GM21423 (cell line): ENCODE results near the gene PTPN18.

Experiments used
- ATAC-seq: cut with Tn5 transposase; IDR thresholded peaks from one replicate; pipeline ENCODE4 v1.9.1; 2021; ENCODE audit warnings: mild to moderate bottlenecking, moderate library complexity; ENCODE audit not compliant: unreplicated experiment

The PTPN18 gene

GRCh38 chr2:130363479-130363878 is 7.6 kb downstream of the PTPN18 start:
- ATAC-seq = no peak

DNA sequence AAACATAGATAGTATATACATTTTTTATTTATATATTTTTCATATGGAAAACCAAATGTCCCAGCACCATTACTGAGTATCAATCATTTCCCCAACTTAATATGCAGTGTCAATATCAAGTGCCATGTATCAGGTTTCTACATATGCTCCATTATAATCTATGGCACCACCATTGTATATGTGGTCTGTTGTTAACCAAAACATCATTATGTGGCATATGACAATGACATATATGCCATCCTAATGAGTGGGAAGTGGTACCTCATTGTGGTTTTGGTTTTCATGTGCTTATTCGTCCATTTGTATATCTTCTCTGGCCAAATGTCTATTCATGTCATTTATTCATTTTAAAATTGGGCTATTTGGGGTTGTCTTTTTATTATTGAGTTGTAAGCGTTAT is 9.2 kb downstream of the PTPN18 start:
- no peak for ATAC-seq

DNA sequence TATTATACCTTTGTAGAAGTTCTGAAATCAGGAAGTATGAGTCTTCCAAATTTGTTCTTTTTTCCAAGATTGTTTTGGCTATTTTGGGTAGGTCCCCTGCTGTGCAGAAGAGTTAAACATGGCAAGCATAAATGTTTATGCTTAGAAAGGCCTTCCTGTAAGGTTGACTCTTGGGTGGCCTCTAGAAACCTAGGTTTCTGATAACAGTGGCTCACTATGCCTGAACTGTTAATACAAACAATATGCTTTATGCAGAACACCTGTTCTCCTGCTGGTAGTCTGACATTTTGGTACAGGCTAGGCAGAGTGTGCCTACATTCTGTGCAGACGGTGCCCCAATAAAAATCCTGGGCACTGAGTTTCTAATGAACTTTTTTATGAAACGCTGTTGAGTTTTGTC is 10.1 kb downstream of the PTPN18 start:
- no peak for ATAC-seq

DNA sequence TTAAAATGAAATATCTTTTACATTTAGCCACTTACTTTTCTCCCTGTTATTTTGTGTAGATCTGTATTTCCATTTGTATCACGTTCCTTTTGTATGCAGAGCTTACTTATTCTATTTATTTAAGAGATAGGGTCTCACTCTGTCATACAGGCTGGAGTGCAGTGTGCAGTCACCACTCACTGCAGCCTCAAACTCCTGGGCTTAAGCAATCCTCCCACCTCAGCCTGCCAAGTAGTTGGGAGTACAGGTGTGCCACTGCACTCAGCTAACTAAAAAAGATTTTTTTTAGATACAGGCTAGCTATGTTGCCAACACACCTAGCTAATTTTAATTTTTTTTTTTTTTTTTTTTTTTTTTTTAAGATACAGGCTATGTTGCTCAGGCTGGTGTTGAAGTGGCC is 10.9 kb downstream of the PTPN18 start:
- no peak for ATAC-seq

DNA sequence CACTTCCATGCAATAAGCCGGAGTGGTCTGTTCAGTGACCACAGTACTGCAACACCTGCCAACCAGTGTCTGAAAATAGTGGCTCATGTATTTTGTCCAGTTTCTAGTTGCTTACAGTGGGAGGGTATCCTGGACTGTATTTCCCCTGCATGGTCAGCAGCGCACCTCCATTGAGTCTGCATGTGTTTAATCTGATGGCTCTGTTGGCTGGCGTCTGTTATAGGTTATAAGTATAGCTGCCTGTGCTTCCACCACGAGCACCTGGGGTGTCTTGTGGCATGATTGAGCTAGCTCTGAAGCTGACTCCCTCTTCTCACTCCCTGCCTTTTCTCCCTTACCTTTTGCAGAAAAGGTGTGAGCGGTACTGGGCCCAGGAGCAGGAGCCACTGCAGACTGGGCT is 12.9 kb downstream of the PTPN18 start:
- no peak for ATAC-seq

- ATAC-seq = no peak
These were observed 13.6 kb downstream of the PTPN18 start for GRCh38 chr2:130369311-130369964.

DNA sequence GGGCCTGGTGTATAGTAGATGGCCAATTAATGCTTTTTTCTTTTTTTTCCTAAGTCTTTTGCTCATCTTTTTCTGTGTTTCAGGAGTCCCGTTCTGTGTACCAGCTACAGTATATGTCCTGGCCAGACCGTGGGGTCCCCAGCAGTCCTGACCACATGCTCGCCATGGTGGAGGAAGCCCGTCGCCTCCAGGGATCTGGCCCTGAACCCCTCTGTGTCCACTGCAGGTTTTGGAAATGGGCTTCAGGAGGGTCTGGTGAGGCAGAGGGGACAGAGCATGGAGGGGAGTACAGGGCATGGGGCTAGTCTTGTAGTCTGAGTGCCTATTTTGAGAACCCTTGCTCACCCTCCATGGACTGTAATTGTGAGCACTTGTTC is 14.1 kb downstream of the PTPN18 start:
- ATAC-seq = no peak

DNA sequence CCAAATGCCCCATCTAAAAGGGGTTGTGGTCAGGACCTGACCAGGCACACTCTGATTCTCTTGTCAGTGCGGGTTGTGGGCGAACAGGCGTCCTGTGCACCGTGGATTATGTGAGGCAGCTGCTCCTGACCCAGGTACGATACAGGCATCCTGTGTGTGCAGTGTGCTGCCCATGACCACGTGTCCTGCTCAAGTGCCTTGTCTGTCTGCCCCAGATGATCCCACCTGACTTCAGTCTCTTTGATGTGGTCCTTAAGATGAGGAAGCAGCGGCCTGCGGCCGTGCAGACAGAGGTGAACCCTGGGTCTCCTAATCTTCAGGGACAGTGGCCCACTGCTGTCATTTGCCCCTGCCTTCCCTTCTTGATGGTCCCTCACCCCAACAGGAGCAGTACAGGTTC is 14.6 kb downstream of the PTPN18 start:
- ATAC-seq = no peak

DNA sequence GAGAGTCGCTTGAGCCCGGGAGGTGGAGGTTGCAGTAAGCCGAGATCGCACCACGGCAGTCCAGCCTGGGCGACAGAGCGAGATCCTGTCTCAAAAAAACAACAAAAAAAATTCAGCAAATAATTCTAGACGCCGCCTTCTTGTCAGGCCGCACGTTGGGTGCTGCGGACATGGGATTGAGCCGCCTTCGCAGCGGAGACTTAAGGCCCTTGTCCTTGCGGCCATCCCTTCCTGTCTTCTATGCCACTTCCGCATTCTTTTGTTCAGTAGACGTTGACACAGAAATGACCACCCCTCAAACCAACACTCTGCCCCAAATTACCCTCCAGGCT is 15.8 kb downstream of the PTPN18 start:
- peak; percentile 27 for ATAC-seq

DNA sequence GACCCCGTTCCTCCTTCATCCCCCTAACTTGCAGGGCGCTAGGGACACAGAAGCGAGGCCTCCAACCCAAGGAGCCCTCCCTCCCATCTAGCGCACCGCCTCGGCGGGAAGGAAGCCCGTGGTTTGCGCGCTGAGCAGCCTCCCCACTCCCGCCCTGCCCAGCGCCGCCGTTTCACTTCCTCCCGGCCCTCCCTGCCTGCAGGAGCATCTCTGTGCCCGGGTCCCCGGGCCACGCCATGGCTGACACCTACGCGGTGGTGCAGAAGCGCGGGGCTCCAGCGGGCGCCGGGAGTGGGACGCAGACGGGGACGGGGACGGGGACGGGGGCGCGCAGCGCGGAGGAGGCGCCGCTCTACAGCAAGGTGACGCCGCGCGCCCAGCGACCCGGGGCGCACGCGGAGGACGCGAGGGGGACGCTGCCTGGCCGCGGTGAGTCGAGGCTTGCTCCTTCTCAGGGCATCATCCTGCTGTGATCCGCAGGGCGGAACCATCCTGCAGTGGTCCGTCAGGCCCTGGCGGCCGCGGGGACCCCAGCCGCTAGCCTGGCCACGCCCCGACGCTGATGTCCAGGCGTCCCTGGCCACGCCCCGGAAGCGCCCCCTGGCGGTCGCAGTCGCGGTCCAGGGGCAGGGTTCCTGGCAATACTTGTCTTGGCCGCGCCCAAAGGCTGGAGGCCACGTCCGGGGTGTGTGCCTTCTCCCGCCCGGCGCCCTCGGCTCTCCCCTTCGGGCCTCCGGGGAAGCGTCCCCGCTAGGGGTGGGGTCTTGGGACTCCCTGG is 16.4 kb downstream of the PTPN18 start:
- ATAC-seq = peak; percentile 71

DNA sequence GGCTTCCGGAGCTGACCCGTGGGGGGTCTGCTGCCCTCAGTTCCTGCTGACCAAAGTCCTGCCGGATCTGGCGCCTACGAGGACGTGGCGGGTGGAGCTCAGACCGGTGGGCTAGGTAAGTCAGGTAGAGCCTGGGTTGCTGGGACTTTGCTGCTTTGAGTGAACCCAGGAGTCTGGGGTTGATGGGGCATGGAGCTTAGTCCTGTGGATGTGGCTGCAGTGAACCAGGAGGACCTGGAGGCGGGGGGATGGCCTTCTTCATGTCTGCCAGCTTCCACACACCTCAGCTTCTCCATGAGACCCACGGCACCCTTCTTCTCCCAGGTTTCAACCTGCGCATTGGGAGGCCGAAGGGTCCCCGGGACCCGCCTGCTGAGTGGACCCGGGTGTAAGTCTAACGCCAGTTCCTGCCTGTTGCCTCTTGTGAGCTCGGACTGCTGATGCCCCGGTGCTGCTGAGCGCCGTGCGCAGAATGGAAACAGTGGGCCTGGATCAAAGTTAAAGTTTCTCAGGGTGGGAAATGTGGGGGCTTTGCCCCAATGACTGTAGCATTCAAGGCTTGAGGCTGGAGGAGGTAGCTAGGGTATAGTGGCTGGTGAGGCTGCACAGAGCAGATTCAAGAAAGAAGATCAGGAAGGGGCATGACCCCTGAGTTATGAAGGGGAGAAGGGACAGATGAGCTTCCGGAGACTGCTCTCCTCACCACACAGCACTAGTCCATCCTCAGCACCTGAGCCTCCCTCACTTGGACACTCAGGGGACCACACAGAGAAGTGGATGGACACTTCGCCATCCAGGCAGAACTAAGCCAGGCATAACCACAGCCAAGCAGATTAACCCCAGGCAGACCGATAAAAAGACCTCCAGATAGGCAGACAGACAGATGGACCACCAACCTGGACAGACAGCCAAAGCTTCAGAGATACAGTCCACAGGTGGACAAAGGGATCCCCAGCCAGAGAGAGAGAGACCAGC is 17.3 kb downstream of the PTPN18 start:
- no peak for ATAC-seq

- no peak for ATAC-seq
These were observed 18.0 kb downstream of the PTPN18 start for GRCh38 chr2:130373808-130374365.

- ATAC-seq = no peak
These were observed 18.9 kb downstream of the PTPN18 start for GRCh38 chr2:130374587-130375290.

DNA sequence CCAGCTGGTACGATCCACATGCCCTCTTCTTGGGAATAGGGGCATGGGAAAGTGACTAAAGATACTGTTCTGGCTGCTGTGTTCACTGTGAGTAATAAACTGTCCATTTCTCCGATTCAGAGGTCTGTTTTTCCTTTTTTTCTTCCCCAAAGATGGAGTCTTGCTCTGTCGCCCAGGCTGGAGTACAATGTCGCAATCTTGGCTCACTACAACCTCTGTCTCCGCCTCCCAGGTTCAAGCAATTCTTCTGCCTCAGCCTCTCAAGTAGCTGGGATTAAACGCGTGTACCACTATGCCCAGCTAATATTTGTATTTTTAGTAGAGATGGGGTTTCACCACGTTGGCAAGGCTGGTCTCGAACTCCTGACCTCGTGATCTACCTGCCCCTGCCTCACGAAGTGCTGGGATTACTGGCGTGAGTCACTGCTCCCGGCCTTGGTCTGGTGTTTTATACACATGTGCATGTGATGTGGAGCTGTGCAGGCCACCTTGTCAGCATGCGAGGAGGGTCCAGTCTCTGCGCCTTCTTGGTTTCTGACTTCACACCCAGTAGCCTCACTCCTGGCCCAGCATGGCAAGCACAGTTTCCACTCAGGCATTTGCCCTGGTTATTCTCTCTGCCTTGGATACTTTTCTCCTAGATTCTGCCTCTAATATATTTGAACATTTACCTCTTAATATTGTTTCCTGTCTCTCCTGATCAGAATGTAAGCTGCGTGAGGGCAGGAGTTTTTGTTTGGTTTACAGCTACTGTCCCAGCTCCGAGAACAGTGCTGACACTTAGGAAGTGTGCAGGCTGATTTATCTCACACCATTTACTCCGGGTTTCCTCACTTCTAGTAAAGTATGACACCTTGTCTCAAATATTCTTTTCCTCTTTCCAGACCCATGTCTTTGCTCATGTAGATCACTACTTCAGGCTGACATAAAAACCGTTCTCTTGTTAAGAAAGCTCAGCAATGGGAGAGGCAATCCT is 19.7 kb downstream of the PTPN18 start:
- no peak for ATAC-seq

DNA sequence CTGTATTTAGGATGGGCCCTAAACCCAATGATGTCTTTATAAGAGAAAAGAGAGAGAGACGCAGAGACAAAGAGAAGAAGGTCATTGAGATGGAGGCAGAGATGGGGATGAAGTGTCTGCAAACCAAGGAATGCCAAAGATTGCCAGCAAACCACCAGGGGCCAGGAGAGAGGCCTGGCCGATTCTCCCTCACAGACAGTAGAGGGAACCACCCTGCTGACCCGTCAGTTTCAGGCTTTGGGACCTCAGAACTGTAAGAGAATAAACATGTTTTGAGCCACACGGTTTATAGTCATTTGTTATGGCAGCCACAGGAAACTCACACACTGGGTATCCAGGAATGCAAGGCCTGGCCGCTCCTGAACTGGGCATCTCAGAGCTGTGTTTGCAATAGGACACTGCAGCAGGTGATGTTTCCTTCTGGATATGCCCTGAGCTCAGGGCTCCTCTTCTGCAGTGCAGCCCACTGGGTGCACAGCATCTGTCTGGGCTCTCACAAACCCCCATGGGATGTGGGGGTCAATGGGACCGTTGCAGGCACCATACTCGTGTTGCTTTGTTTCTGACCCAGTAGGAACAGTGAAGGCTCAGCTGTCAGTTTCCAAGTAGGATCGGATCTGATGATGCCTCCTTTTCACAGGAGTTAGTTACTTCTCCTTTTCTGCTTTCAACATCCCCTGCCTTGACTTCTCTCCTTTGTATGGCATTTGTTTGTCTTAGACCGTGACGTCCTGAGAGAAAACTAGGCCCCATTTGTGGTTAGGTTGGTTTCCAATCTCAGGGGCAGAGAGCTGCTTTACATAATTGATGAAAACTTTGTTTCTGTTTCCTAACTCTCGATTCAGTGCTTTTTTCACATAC is 20.8 kb downstream of the PTPN18 start:
- peak; percentile 59 for ATAC-seq

GRCh38 chr2:130377491-130377890 is 21.6 kb downstream of the PTPN18 start:
- no peak for ATAC-seq

DNA sequence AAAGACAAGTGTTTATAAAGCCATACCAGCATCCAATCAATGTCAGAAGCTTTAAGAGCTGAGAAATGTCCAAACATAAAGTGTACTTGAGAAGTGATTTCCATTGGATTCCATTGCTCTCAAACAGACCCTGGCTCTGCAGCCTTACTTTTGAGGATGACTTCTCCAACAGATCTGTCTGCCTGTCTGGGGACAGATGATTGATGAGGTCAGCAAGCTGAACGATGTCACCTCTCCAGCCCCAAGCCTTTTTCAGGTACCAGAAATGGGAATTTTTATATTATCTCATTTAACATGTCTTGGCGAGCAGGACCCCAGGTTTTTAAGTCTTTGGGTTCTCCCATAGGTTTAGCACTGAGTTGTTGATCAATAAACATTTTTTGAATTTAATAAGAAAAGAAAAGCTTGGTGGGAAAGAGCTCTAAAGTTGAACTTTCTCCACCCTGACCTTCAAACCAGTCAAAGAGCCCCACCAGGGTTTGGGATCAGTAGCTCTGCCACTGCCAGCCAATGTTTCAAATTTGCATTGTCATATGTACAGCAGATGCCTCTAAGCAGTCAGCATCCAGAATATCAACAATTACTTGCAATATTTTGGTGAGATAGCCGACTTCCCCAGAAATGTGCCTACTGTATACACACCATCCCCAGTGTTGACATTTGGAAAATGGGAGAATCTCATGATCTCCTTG is 22.5 kb downstream of the PTPN18 start:
- ATAC-seq = no peak

GRCh38 chr2:130378898-130379214 is 23.0 kb downstream of the PTPN18 start:
- no peak for ATAC-seq
